Measurements from ENCODE around the gene TMC7. TPM values are rescaled to one million over a fixed set of nuclear protein-coding genes. Genes with fewer than 3 reads are reported as not detected.

The TMC7 gene
- total and polyA plus RNA-seq, 2 of the 8 experiments (the other 6 are each of a cell fraction or from before 2014, with no cell fraction given), result 2.3 to 2.6 TPM

- CTCF ChIA-PET (ENCODE audit: partially characterized antibody), result interaction anchor here (1.0 to 1.9 kb wide), 5 partner anchors 28 to 93 kb away, joined by 3 to 7 read pairs (median 5); no protein-coding TSS in a partner anchor
- no peak overlapping the region for H2BK5ac ChIP-seq (ENCODE audit: low read depth, low read length)
- H3K4ac ChIP-seq (replicated peaks; ENCODE audit: insufficient read length, low read depth, low read length), result no peak overlapping the region
- no peak overlapping the region for H2BK12ac ChIP-seq (ENCODE audit: low read depth, low read length)
- no peaks in the 10 kb centered on the region for H3K27me3 ChIP-seq (replicated peaks in 1 of 4; ENCODE audit: control insufficient read depth in 3 of 4, extremely low read depth in 1 of 4, insufficient read depth in 3 of 4, low read length in 3 of 4)
- no peak overlapping the region for H2BK20ac ChIP-seq (ENCODE audit: low read length)
- H3K4me3 ChIP-seq (ENCODE audit: extremely low read depth in 1 of 4, insufficient read depth in 2 of 4, low read depth in 3 of 4, low read length in 4 of 4), result no peak overlapping the region
- POLR2A ChIA-PET (ENCODE audit: partially characterized antibody), result no interaction called here
- H3K9ac ChIP-seq (replicated peaks in 1 of 4; ENCODE audit: extremely low read depth in 1 of 4, low read depth in 3 of 4, low read length in 3 of 4), result no peak overlapping the region
- H3K23ac ChIP-seq (ENCODE audit: insufficient read length), result no peak overlapping the region
- WGBS, 2 experiments (ENCODE audit: extremely low coverage in 1 of 2, insufficient coverage in 1 of 2, insufficient read length in 1 of 2, insufficient replicate concordance in 2 of 2, low coverage in 1 of 2, low lambda C conversion rate in 2 of 2, missing lambda C conversion rate in 1 of 2), result 85% methylated on average over 2 of the region's 2 CpGs; no CpG with 5 or more reads in 1 of the 2 experiments
- H3K14ac ChIP-seq (ENCODE audit: insufficient read length), result no peak overlapping the region
- H2AK5ac ChIP-seq (ENCODE audit: low read depth, low read length), result no peak overlapping the region
- no peak overlapping the region for H2BK120ac ChIP-seq (replicated peaks; ENCODE audit: low read depth, low read length)
- FAIRE-seq (no peak), DNase-seq (ENCODE audit: low read depth in 1 of 2, low spot score in 2 of 2) (no peak)
- no peak overlapping the region for H3K27ac ChIP-seq (ENCODE audit: low read depth, low read length)
- no peaks in the 10 kb centered on the region for H3K79me2 ChIP-seq (ENCODE audit: control insufficient read depth in 1 of 2, insufficient read depth in 2 of 2, low read length in 2 of 2)
- no peaks in the 10 kb centered on the region for H3K79me1 ChIP-seq (ENCODE audit: low read depth, low read length)
- H3K23me2 ChIP-seq (ENCODE audit: low read depth, low read length), result peaks cover 5% of the 10 kb centered on the region
- no peak overlapping the region for H2BK15ac ChIP-seq (ENCODE audit: low read length)
- H4K91ac ChIP-seq (replicated peaks; ENCODE audit: insufficient read length, low read length), result no peak overlapping the region
- peaks cover 0 to 2% (median 0%) of the 10 kb centered on the region in 4 experiments; a peak in 1 of 7 replicates for H3K4me1 ChIP-seq (replicated peaks in 1 of 4; ENCODE audit: control insufficient read depth in 3 of 4, insufficient read depth in 4 of 4, low read length in 3 of 4)
- no peak overlapping the region for H3K18ac ChIP-seq (ENCODE audit: extremely low read depth, low read length)
- no peak overlapping the region for H2AFZ ChIP-seq (ENCODE audit: low read length)
- no peak overlapping the region for H4K5ac ChIP-seq (ENCODE audit: insufficient read length, low read depth, low read length)
- H4K8ac ChIP-seq (ENCODE audit: extremely low read depth, insufficient read depth, low read length), result no peak overlapping the region
- H3K36me3 ChIP-seq (ENCODE audit: control insufficient read depth in 2 of 4, insufficient read depth in 4 of 4, low read length in 3 of 4), result no peaks in the 10 kb centered on the region
- no peak overlapping the region for H3K56ac ChIP-seq (replicated peaks; ENCODE audit: insufficient read length, low read depth, low read length)
- H3K9me3 ChIP-seq (ENCODE audit: insufficient read depth in 2 of 2, low read depth in 1 of 2, low read length in 1 of 2), result no peaks in the 10 kb centered on the region
- H3K4me2 ChIP-seq (ENCODE audit: insufficient read depth in 1 of 2, low read depth in 2 of 2, low read length in 2 of 2), result no peak overlapping the region
- H4K20me1 ChIP-seq (replicated peaks in 1 of 2; ENCODE audit: control insufficient read depth in 1 of 2, insufficient read depth in 2 of 2, low read length in 2 of 2), result no peaks in the 10 kb centered on the region
- TF ChIP-seq TEAD4 (IDR thresholded peaks at IDR 0.05; ENCODE audit: low read depth, low read length), result no peak
- no peak for TF ChIP-seq CBX8 (IDR thresholded peaks at IDR 0.05; ENCODE audit: borderline replicate concordance, low read depth, low read length)
- no peak for TF ChIP-seq CREB1 (IDR thresholded peaks at IDR 0.05)
- no peak for TF ChIP-seq SUZ12 (IDR thresholded peaks at IDR 0.05; ENCODE audit: low read length)
- no peak for TF ChIP-seq CTBP2 (IDR thresholded peaks at IDR 0.05; ENCODE audit: borderline replicate concordance, insufficient read depth, insufficient read length, low read length)
- TF ChIP-seq PHF8 (conservative IDR thresholded peaks at IDR 0.05; ENCODE audit: low read depth, low read length), result no peak
- no peak for TF ChIP-seq RAD21 (IDR thresholded peaks at IDR 0.05 in 1 of 2, conservative IDR thresholded peaks at IDR 0.05 in 1 of 2; ENCODE audit: low read depth in 2 of 2, low read length in 2 of 2)
- no peak for TF ChIP-seq YY1 (IDR thresholded peaks at IDR 0.05; ENCODE audit: low read depth, low read length)
- TF ChIP-seq NANOG (IDR thresholded peaks at IDR 0.05; ENCODE audit: insufficient read depth, low read depth, low read length, poor library complexity, severe bottlenecking), result no peak
- no peak for TF ChIP-seq HDAC6 (IDR thresholded peaks at IDR 0.05; ENCODE audit: low read depth, low read length)
- TF ChIP-seq ATF3 (IDR thresholded peaks at IDR 0.05; ENCODE audit: insufficient read depth, low read depth, low read length), result no peak
- TF ChIP-seq TAF1 (IDR thresholded peaks at IDR 0.05; ENCODE audit: low read depth, low read length), result no peak
- TF ChIP-seq, protein P1, sequence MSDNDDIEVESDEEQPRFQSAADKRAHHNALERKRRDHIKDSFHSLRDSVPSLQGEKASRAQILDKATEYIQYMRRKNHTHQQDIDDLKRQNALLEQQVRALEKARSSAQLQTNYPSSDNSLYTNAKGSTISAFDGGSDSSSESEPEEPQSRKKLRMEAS (IDR thresholded peaks at IDR 0.05), result no peak
Observed at GRCh38 chr16:18979936-18980335, 3.8 kb upstream of the TMC7 start.

Data from H1 (cell line).